RWPE1 (cell line): Measurements from ENCODE around the gene RASD1.
"Not testable (repeated sequence)": the region's sequence is repeated elsewhere in the genome, so short reads cannot be mapped to it uniquely, and the experiment has no call there.

Source experiments
- CTCF ChIA-PET: fragments of 350-600 bp; sonication (Branson Sonifier 250); formaldehyde crosslinking; extraction: SDS; loops from one replicate; lab custom pipeline; 2021; lab: Yijun Ruan, JAX
- POLR2A ChIA-PET: fragments of 400-600 bp; formaldehyde crosslinking; extraction: SDS; loops from one replicate; lab custom pipeline; 2020; ENCODE audit warnings: antibody characterized with exemption; ENCODE audit not compliant: low non-redundant PET; lab: Yijun Ruan, JAX
- DNase-seq: peaks from one replicate; pipeline ENCODE4 v3.0.0; 2012; ENCODE audit warnings: low spot score
- H3K27ac ChIP-seq: fragments of 450-650 bp; 2 replicates; pipeline ENCODE4 v1.5.1; 2017
- TF ChIP-seq, protein P1 (sequence below): fragments of 450-650 bp; conservative IDR thresholded peaks from 2 replicates; pipeline ENCODE4 v1.5.1; 2017; ENCODE audit warnings: low read depth, mild to moderate bottlenecking

Gene RASD1

DNA sequence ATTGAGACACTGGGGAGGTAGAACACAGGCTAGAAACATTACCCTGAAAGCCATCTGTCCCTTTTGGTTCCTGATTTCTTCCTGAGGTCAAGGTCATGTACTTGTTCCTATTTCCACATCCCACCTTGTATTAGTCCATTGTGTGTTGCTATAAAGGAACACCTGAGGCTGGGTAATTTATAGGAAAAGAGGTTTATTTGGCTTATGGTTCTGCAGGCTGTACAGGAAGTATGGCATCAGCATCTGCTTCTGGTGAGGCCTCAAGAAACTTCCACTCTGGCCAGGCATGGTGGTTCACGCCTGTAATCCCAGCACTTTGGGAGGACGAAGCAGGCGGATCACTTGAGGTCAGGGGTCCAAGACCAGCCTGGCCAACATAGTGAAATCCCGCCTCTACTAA lies 26.8 kb downstream of the RASD1 start:
- TF ChIP-seq, protein P1, sequence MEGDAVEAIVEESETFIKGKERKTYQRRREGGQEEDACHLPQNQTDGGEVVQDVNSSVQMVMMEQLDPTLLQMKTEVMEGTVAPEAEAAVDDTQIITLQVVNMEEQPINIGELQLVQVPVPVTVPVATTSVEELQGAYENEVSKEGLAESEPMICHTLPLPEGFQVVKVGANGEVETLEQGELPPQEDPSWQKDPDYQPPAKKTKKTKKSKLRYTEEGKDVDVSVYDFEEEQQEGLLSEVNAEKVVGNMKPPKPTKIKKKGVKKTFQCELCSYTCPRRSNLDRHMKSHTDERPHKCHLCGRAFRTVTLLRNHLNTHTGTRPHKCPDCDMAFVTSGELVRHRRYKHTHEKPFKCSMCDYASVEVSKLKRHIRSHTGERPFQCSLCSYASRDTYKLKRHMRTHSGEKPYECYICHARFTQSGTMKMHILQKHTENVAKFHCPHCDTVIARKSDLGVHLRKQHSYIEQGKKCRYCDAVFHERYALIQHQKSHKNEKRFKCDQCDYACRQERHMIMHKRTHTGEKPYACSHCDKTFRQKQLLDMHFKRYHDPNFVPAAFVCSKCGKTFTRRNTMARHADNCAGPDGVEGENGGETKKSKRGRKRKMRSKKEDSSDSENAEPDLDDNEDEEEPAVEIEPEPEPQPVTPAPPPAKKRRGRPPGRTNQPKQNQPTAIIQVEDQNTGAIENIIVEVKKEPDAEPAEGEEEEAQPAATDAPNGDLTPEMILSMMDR = no peak
- DNase-seq = no peak
- ChIA-PET CTCF (interaction anchor here (0.6 kb wide), 2 partner anchors 11 to 47 kb away, joined by 3 to 6 read pairs; no protein-coding TSS in a partner anchor), POLR2A (no interaction called here)
- no peak overlapping the region for H3K27ac ChIP-seq

- ChIA-PET POLR2A (no interaction called here), CTCF (interaction anchor here (0.6 to 0.8 kb wide), 3 partner anchors 12 to 48 kb away, joined by 3 to 6 read pairs (median 3); no protein-coding TSS in a partner anchor)
- TF ChIP-seq, protein P1 = no peak
- H3K27ac ChIP-seq = no peak overlapping the region
- DNase-seq = no peak
Measured at GRCh38 chr17:17468217-17469010, 27.8 kb downstream of the RASD1 start.

DNA sequence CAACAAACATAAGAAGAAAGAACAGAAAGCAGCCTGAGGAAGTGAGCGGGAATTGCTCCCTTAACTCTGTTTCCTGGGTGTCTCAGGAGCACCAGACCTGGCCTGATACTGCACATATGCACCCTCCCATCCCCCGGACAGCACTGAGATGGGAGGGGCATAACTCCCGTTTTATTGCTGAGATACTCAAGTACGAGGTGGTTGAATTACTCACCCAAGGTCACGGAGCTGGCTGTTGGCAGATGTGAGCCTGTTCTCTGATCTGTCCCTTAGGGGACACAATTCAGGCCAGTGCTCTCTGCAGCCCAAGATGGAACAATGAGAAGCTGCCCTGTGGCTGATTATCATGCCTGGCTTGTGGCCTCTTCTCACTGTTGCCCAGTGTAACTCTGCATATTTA lies 28.5 kb downstream of the RASD1 start:
- CTCF ChIA-PET = no interaction called here
- H3K27ac ChIP-seq = no peak overlapping the region
- DNase-seq = no peak
- POLR2A ChIA-PET = no interaction called here
- TF ChIP-seq, protein P1 = no peak

DNA sequence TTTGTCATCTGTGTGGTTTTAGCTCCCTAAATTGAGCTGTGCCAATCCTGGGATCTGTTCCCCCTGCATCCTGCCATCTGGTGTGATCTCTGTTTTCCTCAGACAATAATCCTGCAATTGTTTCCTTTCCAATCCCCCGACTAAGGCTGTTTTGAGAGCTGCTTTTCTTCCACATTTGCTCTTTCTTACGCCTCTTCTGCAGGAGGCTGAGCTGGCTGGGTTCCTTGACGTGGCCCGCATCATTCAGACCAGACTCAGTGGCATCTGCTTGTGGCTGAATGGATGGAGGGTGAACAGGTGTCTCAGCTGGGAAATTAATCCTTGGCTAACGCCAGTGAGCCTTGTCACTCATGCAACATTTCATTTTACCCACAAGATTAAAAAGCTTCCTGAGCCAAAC lies 29.2 kb downstream of the RASD1 start:
- no peak overlapping the region for H3K27ac ChIP-seq
- TF ChIP-seq, protein P1 = no peak
- no peak for DNase-seq
- ChIA-PET POLR2A (no interaction called here), CTCF (interaction anchor here (0.6 kb wide), 1 partner anchor 9 kb away, joined by 3 read pairs; no protein-coding TSS in a partner anchor)

GRCh38 chr17:17466511-17466910 lies 29.7 kb downstream of the RASD1 start:
- ChIA-PET POLR2A (no interaction called here), CTCF (interaction anchor here (0.6 to 0.7 kb wide), 2 partner anchors 8 kb away, joined by 3 to 4 read pairs; no protein-coding TSS in a partner anchor)
- TF ChIP-seq, protein P1 = no peak
- no peak for DNase-seq
- no peak overlapping the region for H3K27ac ChIP-seq

DNA sequence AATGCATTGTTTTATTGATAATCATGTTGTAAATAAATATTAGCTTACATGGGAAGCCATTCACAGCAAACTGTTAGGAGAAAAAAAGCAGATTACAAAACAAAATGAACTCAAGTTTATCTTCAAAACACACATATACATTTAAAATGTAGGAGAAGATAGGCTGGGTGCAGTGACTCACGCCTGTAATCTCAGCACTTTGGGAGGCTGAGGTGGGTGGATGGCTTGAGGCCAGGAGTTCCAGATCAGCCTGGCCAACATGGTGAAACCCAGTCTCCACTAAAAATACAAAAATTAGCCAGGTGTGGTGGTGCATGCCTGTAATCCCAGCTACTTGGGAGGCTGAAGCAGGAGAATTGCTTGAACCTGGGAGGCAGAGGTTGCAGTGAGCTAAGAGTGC lies 30.3 kb downstream of the RASD1 start:
- CTCF ChIA-PET = interaction anchor here (0.7 kb wide), 1 partner anchor 9 kb away, joined by 4 read pairs; no protein-coding TSS in a partner anchor
- POLR2A ChIA-PET, H3K27ac ChIP-seq: not testable (repeated sequence)

DNA sequence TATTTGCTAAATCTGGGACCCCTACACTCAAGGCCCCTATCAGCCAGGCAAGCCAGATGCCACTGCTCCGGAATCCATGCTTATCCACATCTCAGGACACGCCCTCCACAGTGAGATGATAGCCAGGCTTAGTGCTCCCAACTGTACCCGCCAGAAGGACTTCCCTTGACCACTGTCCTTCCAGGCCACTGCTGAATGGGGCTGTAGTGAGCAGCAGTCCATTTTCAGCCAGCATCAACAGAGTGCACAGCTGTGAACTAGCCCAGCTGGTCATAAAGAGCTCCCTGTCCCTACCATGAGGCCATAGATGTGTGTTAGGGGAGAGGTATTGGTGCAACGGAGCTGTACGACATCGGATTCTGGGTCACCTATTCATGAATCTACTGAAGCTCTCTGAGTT lies 32.4 kb downstream of the RASD1 start:
- TF ChIP-seq, protein P1 = no peak
- H3K27ac ChIP-seq = no peak overlapping the region
- ChIA-PET POLR2A (no interaction called here), CTCF (interaction anchor here (0.7 kb wide), 1 partner anchor 9 kb away, joined by 5 read pairs; no protein-coding TSS in a partner anchor)
- no peak for DNase-seq

More for the DNA sequence above, 30.3 kb downstream of the RASD1 start:
- DNase-seq = not testable (repeated sequence)
